WTC11 (cell line): ENCODE results near the gene DHDH.
"Not testable (repeated sequence)": the region's sequence is repeated elsewhere in the genome, so short reads cannot be mapped to it uniquely, and the experiment has no call there.

Source experiments
- MAX ChIP-seq: sonication (generic); formaldehyde crosslinking; IDR thresholded peaks from 2 replicates; pipeline ENCODE4 v1.8.0; 2022; ENCODE audit warnings: mild to moderate bottlenecking, missing genetic modification reagents
- PRDM15 ChIP-seq: sonication (generic); formaldehyde crosslinking; IDR thresholded peaks from 2 replicates; pipeline ENCODE4 v1.8.0; 2022; ENCODE audit warnings: missing genetic modification reagents
- ZNF232 ChIP-seq: sonication (generic); formaldehyde crosslinking; IDR thresholded peaks from 2 replicates; pipeline ENCODE4 v1.8.0; 2022; ENCODE audit warnings: mild to moderate bottlenecking, missing genetic modification reagents
- ZNF416 ChIP-seq: fragments of 250-450 bp; sonication (Bioruptor Pico); IDR thresholded peaks from 2 replicates; pipeline ENCODE4 v1.9.0; 2021; ENCODE audit warnings: mild to moderate bottlenecking, inconsistent platforms
- ZNF671 ChIP-seq: fragments of 250-450 bp; sonication (Bioruptor Pico); IDR thresholded peaks from 2 replicates; pipeline ENCODE4 v1.8.0; 2021; ENCODE audit warnings: mild to moderate bottlenecking
- TF ChIP-seq, protein P1 (sequence below): fragments of 200-600 bp; IDR thresholded peaks from 2 replicates; pipeline ENCODE4 v1.8.0; 2022; ENCODE audit warnings: antibody characterized with exemption
- TF ChIP-seq, protein P2 (sequence below): sonication (generic); formaldehyde crosslinking; IDR thresholded peaks from 2 replicates; pipeline ENCODE4 v1.8.0; 2022; ENCODE audit warnings: mild to moderate bottlenecking, missing genetic modification reagents

DNA sequence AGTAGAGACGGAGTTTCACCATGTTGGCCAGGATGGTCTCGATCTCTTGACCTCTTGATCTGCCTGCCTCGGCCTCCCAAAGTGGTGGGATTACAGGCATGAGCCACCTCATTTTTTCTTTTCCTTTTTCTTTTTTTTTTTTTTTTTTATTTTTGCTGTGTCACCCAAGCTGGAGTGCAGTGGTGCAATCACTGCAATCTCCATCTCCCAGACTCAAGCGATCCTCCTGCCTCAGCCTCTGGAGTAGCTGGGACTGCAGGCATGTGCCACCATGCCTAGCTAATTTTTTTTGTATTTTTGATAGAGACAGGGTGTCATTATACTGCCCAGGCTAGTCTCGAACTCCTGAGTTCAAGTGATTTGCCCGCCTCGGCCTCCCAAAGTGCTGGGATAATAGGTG lies 31.2 kb upstream of the DHDH start:
- not testable (repeated sequence) for TF ChIP-seq PRDM15 (CRISPR knock-in tag); ZNF671; ZNF232 (CRISPR knock-in tag); MAX (CRISPR knock-in tag); ZNF416 (CRISPR knock-in tag)
- TF ChIP-seq, protein P1, sequence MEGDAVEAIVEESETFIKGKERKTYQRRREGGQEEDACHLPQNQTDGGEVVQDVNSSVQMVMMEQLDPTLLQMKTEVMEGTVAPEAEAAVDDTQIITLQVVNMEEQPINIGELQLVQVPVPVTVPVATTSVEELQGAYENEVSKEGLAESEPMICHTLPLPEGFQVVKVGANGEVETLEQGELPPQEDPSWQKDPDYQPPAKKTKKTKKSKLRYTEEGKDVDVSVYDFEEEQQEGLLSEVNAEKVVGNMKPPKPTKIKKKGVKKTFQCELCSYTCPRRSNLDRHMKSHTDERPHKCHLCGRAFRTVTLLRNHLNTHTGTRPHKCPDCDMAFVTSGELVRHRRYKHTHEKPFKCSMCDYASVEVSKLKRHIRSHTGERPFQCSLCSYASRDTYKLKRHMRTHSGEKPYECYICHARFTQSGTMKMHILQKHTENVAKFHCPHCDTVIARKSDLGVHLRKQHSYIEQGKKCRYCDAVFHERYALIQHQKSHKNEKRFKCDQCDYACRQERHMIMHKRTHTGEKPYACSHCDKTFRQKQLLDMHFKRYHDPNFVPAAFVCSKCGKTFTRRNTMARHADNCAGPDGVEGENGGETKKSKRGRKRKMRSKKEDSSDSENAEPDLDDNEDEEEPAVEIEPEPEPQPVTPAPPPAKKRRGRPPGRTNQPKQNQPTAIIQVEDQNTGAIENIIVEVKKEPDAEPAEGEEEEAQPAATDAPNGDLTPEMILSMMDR: not testable (repeated sequence)
- TF ChIP-seq, protein P2, sequence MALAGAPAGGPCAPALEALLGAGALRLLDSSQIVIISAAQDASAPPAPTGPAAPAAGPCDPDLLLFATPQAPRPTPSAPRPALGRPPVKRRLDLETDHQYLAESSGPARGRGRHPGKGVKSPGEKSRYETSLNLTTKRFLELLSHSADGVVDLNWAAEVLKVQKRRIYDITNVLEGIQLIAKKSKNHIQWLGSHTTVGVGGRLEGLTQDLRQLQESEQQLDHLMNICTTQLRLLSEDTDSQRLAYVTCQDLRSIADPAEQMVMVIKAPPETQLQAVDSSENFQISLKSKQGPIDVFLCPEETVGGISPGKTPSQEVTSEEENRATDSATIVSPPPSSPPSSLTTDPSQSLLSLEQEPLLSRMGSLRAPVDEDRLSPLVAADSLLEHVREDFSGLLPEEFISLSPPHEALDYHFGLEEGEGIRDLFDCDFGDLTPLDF (CRISPR knock-in tag): not testable (repeated sequence)
